ENCODE measurements around the gene CMYA5.

GRCh38 chr5:79774855-79775237, 85.2 kb downstream of the CMYA5 start:
- TF ChIP-seq POLR2A (IDR thresholded peaks at IDR 0.05), result no peak
- TF ChIP-seq CTCF (IDR thresholded peaks at IDR 0.05), result no peak
- no peak for TF ChIP-seq POLR2AphosphoS5 (IDR thresholded peaks at IDR 0.05)
- no peak for TF ChIP-seq EP300 (IDR thresholded peaks at IDR 0.05; ENCODE audit: low read depth)
